ENCODE measurements around the gene HHIPL1.

HHIPL1 gene

DNA sequence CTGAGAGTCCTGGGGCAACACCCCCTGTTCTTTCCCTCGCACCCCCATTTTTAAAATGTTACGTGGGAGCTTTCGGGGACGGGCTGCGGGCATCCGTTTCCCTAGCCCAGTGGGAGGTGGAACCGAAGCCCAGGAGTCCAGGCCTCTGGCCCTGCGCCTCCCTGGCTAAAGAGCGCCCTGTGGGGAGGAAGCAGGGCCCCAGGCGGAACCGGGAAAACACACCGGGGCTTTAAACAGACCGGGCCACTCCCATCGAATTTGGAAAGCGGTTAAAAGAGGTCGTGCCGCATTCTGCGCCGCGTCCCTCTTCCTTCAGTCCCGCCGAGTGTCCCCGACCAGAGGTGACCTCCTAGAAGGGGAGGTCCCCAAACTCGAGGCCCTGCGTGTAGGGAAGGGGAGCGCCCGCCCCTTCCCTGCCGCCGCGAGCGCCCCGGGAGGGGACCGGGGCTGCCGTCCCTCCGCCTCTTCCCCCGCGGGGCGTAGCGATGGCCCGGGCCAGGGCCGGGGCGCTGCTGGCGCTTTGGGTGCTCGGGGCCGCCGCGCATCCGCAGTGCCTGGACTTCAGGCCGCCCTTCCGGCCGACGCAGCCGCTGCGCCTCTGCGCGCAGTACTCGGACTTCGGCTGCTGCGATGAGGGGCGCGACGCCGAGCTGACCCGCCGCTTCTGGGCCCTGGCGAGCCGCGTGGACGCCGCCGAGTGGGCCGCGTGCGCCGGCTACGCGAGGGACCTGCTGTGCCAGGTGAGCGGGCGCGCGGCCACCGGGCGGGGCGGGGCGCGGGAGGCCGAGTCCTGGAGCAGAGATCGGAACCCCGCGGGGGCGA is at the start of gene HHIPL1:
Gene HHIPL1, plus strand, starts transcription at position 407 of the 822 bp plus-strand sequence. Its CDS starts 79 bp downstream, at position 486.
- in situ Hi-C loops (cut with MboI; ENCODE audit: low sequenced_read_pairs) = no loop called here

DNA sequence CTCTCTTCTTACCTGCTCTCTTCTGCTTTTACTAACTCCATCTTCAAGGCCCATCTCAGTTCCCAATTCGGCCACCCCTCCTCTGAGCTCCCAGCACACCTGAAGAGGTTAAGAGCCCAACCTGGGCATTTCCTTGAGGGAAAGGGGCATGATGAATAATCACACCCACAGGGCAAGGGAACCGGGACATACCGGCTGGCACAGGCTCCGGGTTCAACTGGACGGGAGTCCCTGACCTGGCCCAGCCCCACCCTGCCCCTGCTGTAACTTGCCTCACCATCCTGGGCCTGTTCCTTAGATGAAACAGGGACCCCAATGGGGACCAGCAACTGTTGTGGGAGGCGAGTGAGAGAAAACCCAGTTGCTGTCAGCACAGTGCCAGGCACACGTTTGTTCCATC is 49.4 kb upstream of the HHIPL1 start:
- in situ Hi-C loops (cut with MboI; ENCODE audit: low sequenced_read_pairs) = no loop called here

DNA sequence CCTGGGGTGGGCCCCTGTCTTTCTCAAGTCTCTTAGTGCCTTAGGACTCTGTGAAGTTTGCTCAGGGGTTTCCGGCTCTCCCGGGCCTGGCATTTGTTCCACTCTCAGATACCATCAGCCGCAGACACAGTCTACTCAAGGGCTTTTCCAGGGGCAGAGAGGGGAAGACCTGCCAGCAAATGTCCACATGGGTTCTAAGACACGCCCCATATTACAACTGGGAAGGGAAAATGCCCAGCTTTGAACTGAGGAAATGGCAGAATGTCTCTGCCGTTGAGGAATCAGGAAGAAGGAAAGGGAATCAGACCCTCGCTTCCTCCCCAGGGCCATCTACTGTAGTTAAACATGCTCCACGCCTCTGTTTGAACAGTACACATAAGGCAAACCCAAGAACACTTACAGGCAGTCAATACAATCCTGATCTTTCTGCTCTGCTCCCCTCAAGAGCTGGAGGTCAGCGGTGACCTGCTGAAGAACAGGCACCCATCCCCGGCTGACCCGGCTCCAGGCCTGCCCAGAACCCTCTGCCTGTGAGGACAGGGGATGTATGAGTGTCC is 48.8 kb upstream of the HHIPL1 start:
- in situ Hi-C loops (cut with MboI; ENCODE audit: low sequenced_read_pairs) = no loop called here

DNA sequence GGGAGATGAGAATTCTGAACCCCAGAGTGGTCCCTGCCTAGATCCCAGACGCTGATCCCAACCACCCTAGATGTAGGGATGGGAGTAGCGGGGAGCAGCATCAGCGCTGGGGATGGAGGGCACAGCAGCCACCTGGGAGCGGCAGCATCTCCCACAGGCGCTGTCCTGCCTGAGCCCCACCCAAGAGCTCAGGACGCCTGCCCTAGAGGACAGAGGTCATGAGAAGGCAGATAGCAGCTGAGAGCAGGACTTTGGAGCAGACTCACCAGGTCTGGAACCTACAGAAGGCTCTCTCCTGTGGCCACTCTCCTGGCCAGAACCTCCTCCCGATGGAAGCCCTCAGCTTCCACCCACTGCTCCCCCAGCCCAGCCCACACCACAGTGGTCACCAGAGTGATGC is 48.2 kb upstream of the HHIPL1 start:
- in situ Hi-C loops (cut with MboI; ENCODE audit: low sequenced_read_pairs) = no loop called here

DNA sequence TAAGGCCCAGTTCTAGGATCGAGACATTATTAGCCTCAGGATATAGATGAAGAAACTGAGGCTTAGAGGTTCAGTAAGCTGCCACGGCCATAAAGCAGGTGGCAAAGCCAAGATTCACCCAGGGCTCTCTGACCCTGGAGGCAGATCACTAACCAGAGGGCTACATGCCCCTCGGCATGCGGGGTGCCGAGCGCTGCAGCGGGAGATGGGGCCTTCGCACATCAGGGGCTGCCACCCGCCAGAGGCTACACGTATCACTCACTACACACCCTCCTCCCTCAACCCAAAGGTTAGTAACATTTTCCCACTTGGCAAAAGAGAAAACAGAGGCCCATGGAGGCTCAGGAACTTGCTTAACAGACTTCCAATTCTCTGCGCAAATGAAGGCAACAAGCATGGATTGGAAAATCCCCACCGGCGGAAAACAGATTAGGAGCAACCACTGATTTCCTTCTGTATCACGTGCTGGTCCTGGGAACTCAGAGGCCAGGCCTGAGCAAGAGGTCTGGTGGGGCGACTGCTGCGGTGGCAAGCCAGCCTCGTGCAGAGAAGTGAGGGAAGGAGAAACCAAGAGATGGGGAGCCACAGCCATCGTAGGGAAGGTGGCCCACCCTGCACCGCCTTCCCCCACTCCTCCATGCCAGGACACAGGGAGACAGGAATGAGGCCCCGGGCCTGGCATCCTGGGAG is 46.9 kb upstream of the HHIPL1 start:
- in situ Hi-C loops (cut with MboI; ENCODE audit: low sequenced_read_pairs) = no loop called here

DNA sequence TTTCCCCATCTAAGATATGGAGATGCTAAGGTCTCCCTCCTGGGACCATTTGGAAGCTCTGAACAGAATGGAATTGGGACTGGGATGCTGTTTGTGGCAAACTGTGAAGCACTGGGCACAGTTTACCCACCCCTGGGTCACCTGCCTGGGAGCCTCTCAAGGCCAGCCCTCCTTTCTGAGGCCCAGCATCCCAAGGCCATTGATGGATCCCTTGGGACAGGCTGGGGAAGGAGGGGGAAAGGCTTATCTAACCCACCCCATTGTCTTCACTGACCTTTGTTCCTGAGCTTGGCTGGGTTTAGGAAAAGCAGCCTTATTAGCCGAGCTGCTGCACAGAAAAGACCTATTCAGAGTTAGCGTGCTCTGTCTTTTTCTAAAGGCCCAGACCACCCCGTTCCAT is 46.2 kb upstream of the HHIPL1 start:
- in situ Hi-C loops (cut with MboI; ENCODE audit: low sequenced_read_pairs) = no loop called here

DNA sequence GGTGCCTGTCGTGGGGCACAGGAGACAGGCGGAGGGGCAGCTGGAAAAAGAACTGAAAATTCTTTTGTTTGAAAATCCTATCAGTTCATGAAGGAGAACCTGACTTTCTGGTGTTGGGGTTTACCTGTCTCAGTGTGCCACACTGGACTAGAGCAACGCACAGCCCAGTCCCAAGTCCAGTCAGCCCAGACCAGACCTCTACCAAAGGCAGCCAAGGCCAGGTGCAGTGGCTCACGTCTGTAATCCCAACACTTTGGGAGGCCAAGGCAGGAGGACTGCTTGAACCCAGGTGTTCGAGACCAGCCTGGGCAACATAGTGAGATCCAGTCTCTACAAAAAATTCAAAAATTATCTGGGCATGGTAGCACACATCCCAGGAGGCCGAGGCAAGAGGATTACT is 45.5 kb upstream of the HHIPL1 start:
- in situ Hi-C loops (cut with MboI; ENCODE audit: low sequenced_read_pairs) = no loop called here

DNA sequence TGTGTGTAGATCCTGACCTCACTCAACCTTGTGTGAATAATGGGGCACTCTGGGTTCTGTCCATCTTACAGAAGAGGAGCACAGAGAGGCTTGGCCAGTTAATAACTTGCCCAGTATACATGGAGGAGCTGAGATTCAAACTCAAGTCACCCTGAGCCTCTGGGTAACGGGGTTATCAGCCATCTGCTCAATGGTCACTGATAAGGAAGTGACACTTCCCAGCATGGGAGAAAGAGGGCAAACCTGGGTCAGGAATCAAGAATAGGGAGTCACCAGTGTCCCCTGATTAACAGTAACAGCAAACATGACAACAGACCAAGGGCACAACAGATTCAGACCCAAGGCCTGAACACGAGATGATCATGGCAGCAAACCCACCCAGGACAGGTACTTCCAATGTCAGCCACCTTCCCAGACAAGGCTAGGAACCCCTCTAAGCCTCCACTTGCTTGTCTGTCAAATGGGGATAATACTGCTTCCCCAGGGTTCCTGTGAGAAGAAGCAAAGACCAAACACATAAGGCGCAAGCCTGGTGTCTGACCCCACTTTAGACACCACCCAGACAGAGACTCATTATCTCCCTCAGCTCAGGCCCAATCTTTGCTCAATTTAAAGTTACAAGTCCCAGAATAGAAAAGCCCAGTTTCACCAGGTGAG is 44.6 kb upstream of the HHIPL1 start:
- in situ Hi-C loops (cut with MboI; ENCODE audit: low sequenced_read_pairs) = no loop called here

DNA sequence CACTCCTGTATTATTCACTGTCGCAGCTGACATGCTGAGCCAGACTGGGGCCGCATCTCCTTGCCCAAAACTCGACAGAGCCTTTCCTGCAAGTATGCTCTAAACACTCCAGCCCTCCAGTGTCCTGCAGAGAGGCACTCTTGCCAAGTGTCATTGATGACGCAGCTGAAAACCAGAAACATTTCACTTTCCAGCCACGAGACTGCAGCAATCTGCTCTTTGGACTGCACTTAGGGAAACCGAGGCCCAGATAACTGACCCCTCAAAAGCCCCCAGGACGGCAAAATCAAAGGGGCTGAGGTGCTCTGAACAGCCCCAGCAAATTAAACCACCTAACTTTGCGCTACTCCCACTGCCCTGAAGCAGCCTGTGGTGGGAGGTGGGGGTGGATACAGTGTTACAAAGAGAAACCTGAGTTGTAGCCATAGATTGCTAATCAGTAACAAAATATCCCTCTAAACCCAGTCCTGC is 43.5 kb upstream of the HHIPL1 start:
- in situ Hi-C loops (cut with MboI; ENCODE audit: low sequenced_read_pairs) = no loop called here

DNA sequence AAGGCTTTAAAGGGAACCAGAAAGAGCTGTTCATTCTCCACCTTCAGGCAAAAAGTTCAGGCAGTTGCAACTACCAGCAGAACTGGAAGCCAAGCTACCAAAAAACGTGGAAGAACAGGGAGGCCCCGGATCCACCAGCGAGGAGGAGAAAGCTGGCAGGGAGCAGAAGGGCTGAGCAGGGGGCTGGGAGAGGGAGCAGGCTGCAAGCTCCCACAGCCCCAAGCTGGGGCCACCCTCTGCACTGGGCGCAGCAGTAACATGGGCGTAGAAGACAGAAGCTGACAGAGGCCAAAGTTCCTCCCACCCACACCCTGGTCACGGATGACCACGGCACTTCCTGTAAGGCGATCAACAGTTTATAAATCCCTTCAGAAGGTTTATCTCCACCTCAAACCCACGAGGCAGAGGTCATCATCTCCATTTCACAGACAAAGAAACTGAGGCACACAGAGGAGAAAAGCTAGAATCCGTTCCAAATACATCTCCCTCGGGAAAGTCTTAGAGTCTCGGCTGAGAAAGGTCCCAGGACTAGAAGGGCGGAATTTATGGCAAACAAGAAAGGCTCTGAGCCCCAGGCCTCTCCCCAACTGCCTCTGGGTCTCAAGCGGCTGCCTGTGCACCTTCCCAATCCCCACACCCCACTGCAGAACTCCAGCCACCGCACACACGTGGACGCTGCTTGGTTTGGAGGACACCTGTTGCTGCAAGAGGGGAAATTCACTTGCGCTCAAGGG is 42.7 kb upstream of the HHIPL1 start:
- in situ Hi-C loops (cut with MboI; ENCODE audit: low sequenced_read_pairs) = no loop called here

DNA sequence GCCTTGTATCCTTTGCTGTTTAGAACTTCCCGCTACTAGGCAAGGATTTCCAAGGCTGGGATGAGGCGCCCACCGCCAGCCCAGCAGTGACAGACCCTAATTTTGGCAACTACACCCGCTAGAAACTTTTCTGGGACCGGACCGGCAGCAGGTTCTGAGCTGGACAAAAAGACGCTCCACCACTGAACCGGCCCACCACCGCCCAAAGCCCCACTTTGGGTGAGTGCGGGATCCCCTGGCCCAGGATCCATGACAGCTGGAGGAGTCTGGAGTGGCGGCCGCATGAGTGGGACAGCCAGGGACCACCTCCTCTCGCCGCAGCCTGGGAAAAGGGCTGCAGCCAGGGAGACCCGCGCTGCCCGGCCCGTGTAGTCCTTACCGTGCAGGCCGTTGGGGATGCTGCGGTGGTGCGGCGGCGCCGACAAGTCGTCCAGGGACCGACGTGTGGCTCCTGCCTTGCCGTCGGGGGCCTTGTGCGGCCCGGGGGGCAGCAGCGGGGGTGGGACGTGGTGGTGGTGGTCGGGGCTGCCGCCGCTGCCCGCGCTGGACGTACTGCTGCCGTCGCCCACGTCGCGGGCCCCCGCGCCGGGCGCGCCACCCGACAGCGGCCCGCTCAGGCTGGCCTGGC is 42.0 kb upstream of the HHIPL1 start:
- in situ Hi-C loops (cut with MboI; ENCODE audit: low sequenced_read_pairs) = no loop called here

DNA sequence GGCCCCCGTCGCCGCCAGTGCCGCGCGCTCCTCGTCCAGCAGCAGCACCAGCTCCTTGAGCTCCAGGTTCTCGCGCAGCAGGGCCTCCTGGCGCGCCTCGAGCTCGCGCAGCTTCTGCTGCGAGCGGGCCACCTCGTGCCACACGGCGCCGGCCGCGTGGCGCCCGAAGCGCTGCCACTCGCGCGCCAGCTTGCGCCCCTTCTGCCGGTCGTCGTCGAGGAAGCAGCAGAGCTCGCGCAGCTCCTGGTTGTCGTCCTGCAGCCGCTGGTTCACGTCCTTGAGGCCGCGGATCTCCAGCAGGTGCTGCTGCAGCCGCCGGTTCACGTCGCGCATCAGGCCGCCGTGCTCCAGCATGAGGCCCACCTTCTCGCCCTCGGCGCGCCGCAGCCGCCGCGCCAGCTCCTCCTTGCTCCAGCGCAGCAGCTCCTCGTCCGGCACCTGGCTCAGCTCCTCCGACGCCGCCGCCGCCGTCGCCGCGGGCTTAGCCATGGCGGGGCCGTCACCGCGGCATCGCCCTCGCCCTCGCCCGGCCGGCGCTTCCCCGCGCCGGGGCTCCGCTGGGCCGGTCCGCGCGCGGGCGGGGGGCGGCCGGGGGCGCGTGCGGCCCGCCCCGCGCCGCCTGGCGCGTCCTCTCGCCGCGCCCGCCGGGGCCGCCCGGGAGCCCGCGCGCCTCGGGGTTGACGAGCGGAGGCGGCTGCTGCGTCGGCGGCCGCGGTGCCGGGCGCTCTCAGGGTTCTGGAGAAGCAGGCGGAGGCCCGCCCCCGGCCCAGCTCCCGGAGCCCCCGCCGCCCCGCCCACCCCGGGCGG is 41.3 kb upstream of the HHIPL1 start, which contains the start of gene CCDC85C:
Gene CCDC85C, minus strand, starts transcription at position 737 of the 807 bp plus-strand sequence. Its CDS starts 248 bp downstream, at position 489.
- in situ Hi-C loops (cut with MboI; ENCODE audit: low sequenced_read_pairs) = no loop called here

DNA sequence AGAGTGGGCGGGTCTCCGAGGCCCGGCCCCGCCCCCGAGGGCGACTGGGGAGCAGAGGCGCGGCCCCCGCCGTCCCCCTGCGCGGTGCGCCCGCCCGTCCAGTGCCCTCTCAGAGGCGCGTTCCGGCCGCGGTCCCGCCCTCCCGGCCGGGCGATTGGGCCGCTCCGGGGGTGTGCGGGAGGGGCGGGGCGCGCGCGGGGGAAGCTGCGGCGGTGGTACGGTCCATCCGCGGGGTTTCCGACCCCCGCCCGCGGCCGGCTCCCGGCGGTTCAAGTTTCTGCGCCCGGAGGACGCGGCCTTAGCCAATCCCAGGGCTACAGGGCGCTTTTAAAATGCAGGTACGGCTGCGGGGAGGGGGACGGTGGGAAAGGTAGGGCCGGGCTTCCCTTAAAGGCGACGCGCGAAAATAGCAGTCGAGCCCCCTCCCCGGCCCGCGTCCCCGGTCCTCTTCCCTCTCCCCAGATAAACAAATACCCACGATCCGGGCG is 40.6 kb upstream of the HHIPL1 start:
- in situ Hi-C loops (cut with MboI; ENCODE audit: low sequenced_read_pairs) = no loop called here

DNA sequence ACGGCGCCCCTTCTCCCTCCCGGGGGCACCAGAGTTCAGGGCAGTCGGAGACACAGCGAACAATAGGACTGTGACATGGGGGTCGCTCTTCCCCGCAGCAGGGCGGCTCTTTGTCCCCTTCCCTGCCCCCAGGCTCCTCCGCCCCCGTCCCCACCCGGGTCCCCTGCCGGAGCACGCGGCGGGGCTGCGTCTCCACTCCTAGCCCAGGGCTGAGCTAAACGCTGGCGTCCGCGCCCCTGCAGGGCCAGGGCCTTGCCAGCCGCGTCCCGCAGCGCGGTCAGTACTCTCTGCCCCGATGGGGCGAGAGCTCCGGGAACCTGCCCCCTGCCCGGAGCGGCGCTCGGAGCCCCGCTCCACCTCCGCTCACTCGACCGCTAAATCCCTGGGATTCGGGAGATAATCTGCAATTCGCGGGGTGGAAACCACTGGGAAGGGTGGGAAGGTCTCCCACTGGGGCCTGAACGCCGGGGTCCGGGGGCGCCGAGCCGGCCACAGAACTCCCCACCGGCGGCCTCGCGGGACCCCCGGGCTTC is 40.1 kb upstream of the HHIPL1 start:
- in situ Hi-C loops (cut with MboI; ENCODE audit: low sequenced_read_pairs) = no loop called here

DNA sequence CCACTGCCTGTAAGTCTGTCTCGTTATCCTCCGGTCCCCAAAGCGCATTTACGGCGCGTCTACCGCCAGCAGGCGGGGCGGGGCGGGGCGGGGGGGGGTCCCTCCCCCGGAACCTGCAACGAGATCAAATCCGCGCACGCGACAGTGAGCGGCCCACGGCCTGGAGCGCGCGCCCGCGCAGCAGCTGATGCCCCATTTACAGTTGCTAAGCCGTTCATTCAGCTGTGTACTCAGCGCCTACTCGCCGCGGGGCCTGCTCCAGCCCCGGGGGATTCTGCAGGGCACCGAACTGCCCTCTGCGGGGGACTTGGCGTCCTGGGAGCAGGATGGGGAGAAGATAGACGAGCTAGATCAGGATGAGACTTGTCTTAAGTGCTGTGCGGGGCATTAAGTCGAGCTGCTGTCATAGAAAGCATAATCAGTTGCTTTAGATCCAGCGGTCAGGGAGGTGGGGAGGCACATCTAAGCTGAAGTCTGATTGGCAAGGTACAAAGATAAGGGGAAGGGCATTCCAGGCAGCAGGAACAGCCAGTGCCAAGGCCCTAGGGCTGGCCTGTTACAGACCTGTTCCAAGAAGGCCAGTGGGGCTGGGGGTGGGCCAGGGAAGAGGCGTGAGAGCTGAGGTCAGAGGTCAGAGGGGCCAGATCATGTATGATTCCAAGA is 39.5 kb upstream of the HHIPL1 start:
- in situ Hi-C loops (cut with MboI; ENCODE audit: low sequenced_read_pairs) = no loop called here

DNA sequence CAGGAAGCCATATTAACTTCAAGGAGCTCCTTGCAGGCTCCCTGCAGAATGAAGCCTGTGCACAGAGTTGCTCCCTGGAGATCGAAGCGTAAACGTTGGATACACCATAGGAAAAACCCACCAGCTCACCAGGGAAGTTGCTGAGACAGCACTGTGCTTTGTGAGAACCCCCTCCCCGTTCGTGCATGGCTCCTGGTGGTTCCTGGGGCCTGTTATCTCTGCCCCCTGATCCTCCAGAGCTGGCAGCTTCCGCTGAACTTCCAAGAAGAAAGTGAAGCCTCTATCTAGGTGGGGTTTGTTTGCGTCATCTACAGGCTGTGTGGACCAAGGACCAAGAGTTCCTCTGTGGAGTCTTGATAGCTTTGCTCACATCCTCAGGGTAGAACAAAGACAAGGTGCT is 38.6 kb upstream of the HHIPL1 start:
- in situ Hi-C loops (cut with MboI; ENCODE audit: low sequenced_read_pairs) = no loop called here

DNA sequence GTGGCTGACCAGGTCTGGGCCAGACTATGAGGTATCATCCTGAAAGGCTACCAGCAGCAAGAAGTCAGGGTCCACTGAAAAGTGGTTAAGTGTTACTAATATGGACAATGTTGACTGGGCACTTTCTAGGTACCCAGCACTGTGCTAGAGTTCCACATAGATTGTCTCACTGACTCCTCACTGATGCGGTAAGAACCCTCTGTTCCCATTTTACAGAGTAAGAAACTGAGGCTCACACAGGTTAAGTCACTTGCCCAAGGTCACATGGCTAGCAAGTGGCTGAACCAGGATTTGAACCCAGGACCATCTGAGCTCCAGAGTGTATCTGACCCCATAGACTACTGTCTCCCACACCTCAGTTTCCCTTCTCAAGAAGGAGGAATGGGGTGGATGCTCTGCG is 36.3 kb upstream of the HHIPL1 start:
- in situ Hi-C loops (cut with MboI; ENCODE audit: low sequenced_read_pairs) = no loop called here

Data from HL-60/S4 (cell line).